Measurements from ENCODE around the gene CYP4Z1.

The CYP4Z1 gene

GRCh38 chr1:47067097-47067594 is at the start of gene CYP4Z1:
CYP4Z1 (plus strand) TSS chr1:47067231; CDS start chr1:47067491, 260 bp downstream.
- H3K9me3 ChIP-seq (ENCODE audit: insufficient read depth, low read length), result no peaks in the 10 kb centered on the region
- H3K4me3 ChIP-seq (ENCODE audit: insufficient read length, low read depth), result no peak within 1 kb of the TSS
- no peaks in the 10 kb centered on the region for H3K27me3 ChIP-seq (ENCODE audit: insufficient read depth, insufficient read length)
- no peaks in the 10 kb centered on the region for H3K4me1 ChIP-seq (ENCODE audit: insufficient read depth, insufficient read length)
- no peaks in the 10 kb centered on the region for H3K36me3 ChIP-seq (ENCODE audit: insufficient read depth, insufficient read length, low read length)
- H3K9ac ChIP-seq (ENCODE audit: insufficient read length, low read depth), result no peak within 1 kb of the TSS
- no peak for TF ChIP-seq ZNF274 (IDR thresholded peaks at IDR 0.05; ENCODE audit: low read depth, low read length)
- TF ChIP-seq YY1 (IDR thresholded peaks at IDR 0.05; ENCODE audit: insufficient read depth, insufficient read length), result no peak
- no peak for TF ChIP-seq SUZ12 (IDR thresholded peaks at IDR 0.05; ENCODE audit: extremely low read depth, insufficient read depth, insufficient read length)
- no peak for DNase-seq (ENCODE audit: low read depth, low spot score)

GRCh38 chr1:47021070-47021469 is 46.0 kb upstream of the CYP4Z1 start:
- TF ChIP-seq ZNF274 (IDR thresholded peaks at IDR 0.05; ENCODE audit: low read depth, low read length) (no peak), SUZ12 (IDR thresholded peaks at IDR 0.05; ENCODE audit: extremely low read depth, insufficient read depth, insufficient read length) (no peak), YY1 (IDR thresholded peaks at IDR 0.05; ENCODE audit: insufficient read depth, insufficient read length) (no peak)
- no peak overlapping the region for H3K4me3 ChIP-seq (ENCODE audit: insufficient read length, low read depth)
- no peaks in the 10 kb centered on the region for H3K36me3 ChIP-seq (ENCODE audit: insufficient read depth, insufficient read length, low read length)
- peaks cover 4% of the 10 kb centered on the region for H3K4me1 ChIP-seq (ENCODE audit: insufficient read depth, insufficient read length)
- no peaks in the 10 kb centered on the region for H3K9me3 ChIP-seq (ENCODE audit: insufficient read depth, low read length)
- H3K9ac ChIP-seq (ENCODE audit: insufficient read length, low read depth), result no peak overlapping the region
- peaks cover 41% of the 10 kb centered on the region for H3K27me3 ChIP-seq (ENCODE audit: insufficient read depth, insufficient read length)
- no peak for DNase-seq (ENCODE audit: low read depth, low spot score)

GRCh38 chr1:47023268-47024140 is 43.5 kb upstream of the CYP4Z1 start, which contains the start of gene CYP4X1:
CYP4X1 (plus strand) TSS chr1:47023669; CDS start chr1:47023818, 149 bp downstream.
- Histone ChIP-seq H3K4me1 (ENCODE audit: insufficient read depth, insufficient read length) (peaks cover 4% of the 10 kb centered on the region), H3K9ac (ENCODE audit: insufficient read length, low read depth) (peak within 1 kb of the TSS; percentile 59), H3K4me3 (ENCODE audit: insufficient read length, low read depth) (peak within 1 kb of the TSS; percentile 60), H3K36me3 (ENCODE audit: insufficient read depth, insufficient read length, low read length) (no peaks in the 10 kb centered on the region), H3K9me3 (ENCODE audit: insufficient read depth, low read length) (no peaks in the 10 kb centered on the region), H3K27me3 (ENCODE audit: insufficient read depth, insufficient read length) (peaks cover 41% of the 10 kb centered on the region)
- peak; percentile 13 for DNase-seq (ENCODE audit: low read depth, low spot score)
- TF ChIP-seq ZNF274 (IDR thresholded peaks at IDR 0.05; ENCODE audit: low read depth, low read length), result no peak
- no peak for TF ChIP-seq SUZ12 (IDR thresholded peaks at IDR 0.05; ENCODE audit: extremely low read depth, insufficient read depth, insufficient read length)
- no peak for TF ChIP-seq YY1 (IDR thresholded peaks at IDR 0.05; ENCODE audit: insufficient read depth, insufficient read length)

- H3K9me3 ChIP-seq (ENCODE audit: insufficient read depth, low read length), result no peaks in the 10 kb centered on the region
- peak overlapping the region; percentile 59 for H3K9ac ChIP-seq (ENCODE audit: insufficient read length, low read depth)
- H3K4me3 ChIP-seq (ENCODE audit: insufficient read length, low read depth), result peak overlapping the region; percentile 60
- H3K4me1 ChIP-seq (ENCODE audit: insufficient read depth, insufficient read length), result peaks cover 4% of the 10 kb centered on the region
- H3K27me3 ChIP-seq (ENCODE audit: insufficient read depth, insufficient read length), result peaks cover 41% of the 10 kb centered on the region
- DNase-seq (ENCODE audit: low read depth, low spot score), result no peak
- no peak for TF ChIP-seq YY1 (IDR thresholded peaks at IDR 0.05; ENCODE audit: insufficient read depth, insufficient read length)
- TF ChIP-seq SUZ12 (IDR thresholded peaks at IDR 0.05; ENCODE audit: extremely low read depth, insufficient read depth, insufficient read length), result no peak
- TF ChIP-seq ZNF274 (IDR thresholded peaks at IDR 0.05; ENCODE audit: low read depth, low read length), result no peak
- no peaks in the 10 kb centered on the region for H3K36me3 ChIP-seq (ENCODE audit: insufficient read depth, insufficient read length, low read length)
Observed at GRCh38 chr1:47024141-47024801, 42.8 kb upstream of the CYP4Z1 start.

GRCh38 chr1:47030170-47030805 is 36.7 kb upstream of the CYP4Z1 start:
- no peaks in the 10 kb centered on the region for H3K9me3 ChIP-seq (ENCODE audit: insufficient read depth, low read length)
- H3K4me3 ChIP-seq (ENCODE audit: insufficient read length, low read depth), result no peak overlapping the region
- H3K9ac ChIP-seq (ENCODE audit: insufficient read length, low read depth), result no peak overlapping the region
- no peaks in the 10 kb centered on the region for H3K36me3 ChIP-seq (ENCODE audit: insufficient read depth, insufficient read length, low read length)
- DNase-seq (ENCODE audit: low read depth, low spot score), result no peak
- H3K4me1 ChIP-seq (ENCODE audit: insufficient read depth, insufficient read length), result no peaks in the 10 kb centered on the region
- H3K27me3 ChIP-seq (ENCODE audit: insufficient read depth, insufficient read length), result peaks cover 7% of the 10 kb centered on the region
- TF ChIP-seq YY1 (IDR thresholded peaks at IDR 0.05; ENCODE audit: insufficient read depth, insufficient read length) (no peak), SUZ12 (IDR thresholded peaks at IDR 0.05; ENCODE audit: extremely low read depth, insufficient read depth, insufficient read length) (no peak), ZNF274 (IDR thresholded peaks at IDR 0.05; ENCODE audit: low read depth, low read length) (no peak)

- H3K36me3 ChIP-seq (ENCODE audit: insufficient read depth, insufficient read length, low read length), result no peaks in the 10 kb centered on the region
- DNase-seq (ENCODE audit: low read depth, low spot score), result no peak
- no peaks in the 10 kb centered on the region for H3K9me3 ChIP-seq (ENCODE audit: insufficient read depth, low read length)
- no peaks in the 10 kb centered on the region for H3K27me3 ChIP-seq (ENCODE audit: insufficient read depth, insufficient read length)
- no peaks in the 10 kb centered on the region for H3K4me1 ChIP-seq (ENCODE audit: insufficient read depth, insufficient read length)
- TF ChIP-seq ZNF274 (IDR thresholded peaks at IDR 0.05; ENCODE audit: low read depth, low read length), result no peak
- no peak for TF ChIP-seq SUZ12 (IDR thresholded peaks at IDR 0.05; ENCODE audit: extremely low read depth, insufficient read depth, insufficient read length)
- TF ChIP-seq YY1 (IDR thresholded peaks at IDR 0.05; ENCODE audit: insufficient read depth, insufficient read length), result no peak
- H3K9ac ChIP-seq (ENCODE audit: insufficient read length, low read depth), result no peak overlapping the region
- no peak overlapping the region for H3K4me3 ChIP-seq (ENCODE audit: insufficient read length, low read depth)
Observed at GRCh38 chr1:47031059-47031458, 36.0 kb upstream of the CYP4Z1 start.
